GM19468 (cell line): ENCODE data around the gene PRAC1.
"Not testable (repeated sequence)": the region's sequence is repeated elsewhere in the genome, so short reads cannot be mapped to it uniquely, and the experiment has no call there.

Source experiments
- ATAC-seq: cut with Tn5 transposase; IDR thresholded peaks from one replicate; pipeline ENCODE4 v1.9.1; 2021; ENCODE audit warnings: mild to moderate bottlenecking, moderate library complexity, moderate number of reproducible peaks; ENCODE audit not compliant: unreplicated experiment; ENCODE audit errors: extremely low read depth

Gene PRAC1

GRCh38 chr17:48727415-48728175, 5.3 kb upstream of the PRAC1 start:
- no peak for ATAC-seq

GRCh38 chr17:48726916-48727286, 4.6 kb upstream of the PRAC1 start:
- ATAC-seq: no peak

GRCh38 chr17:48726114-48726915, 4.0 kb upstream of the PRAC1 start:
- no peak for ATAC-seq

- ATAC-seq: no peak
These were observed 3.2 kb upstream of the PRAC1 start for GRCh38 chr17:48725288-48726064.

GRCh38 chr17:48725004-48725287, 2.6 kb upstream of the PRAC1 start:
- no peak for ATAC-seq

GRCh38 chr17:48724251-48725003, 2.1 kb upstream of the PRAC1 start:
- no peak for ATAC-seq

GRCh38 chr17:48723423-48724250, 1.3 kb upstream of the PRAC1 start:
- no peak for ATAC-seq

GRCh38 chr17:48722915-48723422, 651 bp upstream of the PRAC1 start, which contains the start of gene PRAC2:
PRAC2 (plus strand) TSS chr17:48723185; CDS start chr17:48724411, 1,226 bp downstream.
- no peak for ATAC-seq

GRCh38 chr17:48721009-48721402, 1.3 kb downstream of the PRAC1 start:
- no peak for ATAC-seq

- ATAC-seq: no peak
These were observed 1.9 kb downstream of the PRAC1 start for GRCh38 chr17:48720266-48721008.

GRCh38 chr17:48719642-48720265, 2.6 kb downstream of the PRAC1 start:
- ATAC-seq: no peak

GRCh38 chr17:48718761-48719641, 3.3 kb downstream of the PRAC1 start:
- ATAC-seq: no peak

- ATAC-seq: no peak
These were observed 4.0 kb downstream of the PRAC1 start for GRCh38 chr17:48718227-48718760.

GRCh38 chr17:48717367-48718226, 4.7 kb downstream of the PRAC1 start:
- no peak for ATAC-seq

GRCh38 chr17:48716549-48716948, 5.8 kb downstream of the PRAC1 start:
- ATAC-seq: not testable (repeated sequence)
